Measurements from ENCODE around the gene ZNF365.

The ZNF365 gene

GRCh38 chr10:62430881-62431280 lies 56.7 kb downstream of the ZNF365 start:
- DNase-seq (ENCODE audit: low read depth) = no peak
- H3K4me3 ChIP-seq (ENCODE audit: control insufficient read depth, low read depth, low read length) = no peak overlapping the region
- no peak for TF ChIP-seq CTCF (conservative IDR thresholded peaks at IDR 0.05; ENCODE audit: control insufficient read depth, insufficient read depth, low read depth, low read length)

GRCh38 chr10:62433181-62433692 lies 59.1 kb downstream of the ZNF365 start:
- peak; percentile 99 for DNase-seq (ENCODE audit: low read depth)
- TF ChIP-seq CTCF (conservative IDR thresholded peaks at IDR 0.05; ENCODE audit: control insufficient read depth, insufficient read depth, low read depth, low read length) = no peak
- H3K4me3 ChIP-seq (ENCODE audit: control insufficient read depth, low read depth, low read length) = no peak overlapping the region

DNA sequence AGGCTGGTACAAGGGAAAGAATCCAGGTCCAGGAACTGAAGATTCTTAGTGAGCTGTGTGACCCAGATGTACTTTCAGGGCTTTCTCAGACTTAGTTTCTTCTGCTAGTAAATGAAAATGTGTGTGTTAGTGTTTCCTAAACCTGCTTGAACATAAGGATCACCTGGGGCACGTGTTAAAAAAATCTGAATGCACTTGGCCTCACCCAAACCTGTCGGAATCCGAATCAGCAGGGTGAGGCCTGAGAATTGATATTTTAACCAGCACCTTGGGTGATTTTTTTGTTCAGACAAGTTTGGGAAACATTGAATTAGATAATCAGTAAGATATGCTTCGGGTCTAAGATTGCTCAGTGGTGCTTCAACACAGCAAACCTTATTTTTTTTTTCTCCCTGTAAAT lies 59.7 kb downstream of the ZNF365 start:
- TF ChIP-seq CTCF (conservative IDR thresholded peaks at IDR 0.05; ENCODE audit: control insufficient read depth, insufficient read depth, low read depth, low read length) = no peak
- no peak overlapping the region for H3K4me3 ChIP-seq (ENCODE audit: control insufficient read depth, low read depth, low read length)
- no peak for DNase-seq (ENCODE audit: low read depth)

DNA sequence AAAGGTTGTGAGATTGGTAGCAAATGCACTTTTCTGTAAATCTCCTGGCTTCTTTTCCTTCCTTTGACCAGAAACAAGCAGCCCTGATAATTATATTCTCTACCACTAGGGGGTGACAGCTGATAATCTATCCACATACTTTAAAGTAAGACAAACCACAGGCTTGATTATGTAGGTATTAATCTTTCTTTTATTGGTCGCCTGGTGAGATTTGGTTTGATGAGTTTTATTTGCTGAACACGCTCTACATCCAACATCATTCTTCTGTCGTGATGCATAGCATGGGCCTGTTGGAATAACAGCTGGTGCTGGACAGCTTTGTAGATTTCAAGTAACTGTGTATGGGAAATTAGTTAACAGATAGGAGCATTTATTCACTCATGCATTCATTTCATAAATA lies 63.5 kb downstream of the ZNF365 start:
- peak; percentile 79 for TF ChIP-seq CTCF (conservative IDR thresholded peaks at IDR 0.05; ENCODE audit: control insufficient read depth, insufficient read depth, low read depth, low read length)
- no peak overlapping the region for H3K4me3 ChIP-seq (ENCODE audit: control insufficient read depth, low read depth, low read length)
- peak; percentile 87 for DNase-seq (ENCODE audit: low read depth)

GRCh38 chr10:62442006-62442405 lies 67.8 kb downstream of the ZNF365 start:
- no peak for TF ChIP-seq CTCF (conservative IDR thresholded peaks at IDR 0.05; ENCODE audit: control insufficient read depth, insufficient read depth, low read depth, low read length)
- H3K4me3 ChIP-seq (ENCODE audit: control insufficient read depth, low read depth, low read length) = no peak overlapping the region
- DNase-seq (ENCODE audit: low read depth) = no peak

DNA sequence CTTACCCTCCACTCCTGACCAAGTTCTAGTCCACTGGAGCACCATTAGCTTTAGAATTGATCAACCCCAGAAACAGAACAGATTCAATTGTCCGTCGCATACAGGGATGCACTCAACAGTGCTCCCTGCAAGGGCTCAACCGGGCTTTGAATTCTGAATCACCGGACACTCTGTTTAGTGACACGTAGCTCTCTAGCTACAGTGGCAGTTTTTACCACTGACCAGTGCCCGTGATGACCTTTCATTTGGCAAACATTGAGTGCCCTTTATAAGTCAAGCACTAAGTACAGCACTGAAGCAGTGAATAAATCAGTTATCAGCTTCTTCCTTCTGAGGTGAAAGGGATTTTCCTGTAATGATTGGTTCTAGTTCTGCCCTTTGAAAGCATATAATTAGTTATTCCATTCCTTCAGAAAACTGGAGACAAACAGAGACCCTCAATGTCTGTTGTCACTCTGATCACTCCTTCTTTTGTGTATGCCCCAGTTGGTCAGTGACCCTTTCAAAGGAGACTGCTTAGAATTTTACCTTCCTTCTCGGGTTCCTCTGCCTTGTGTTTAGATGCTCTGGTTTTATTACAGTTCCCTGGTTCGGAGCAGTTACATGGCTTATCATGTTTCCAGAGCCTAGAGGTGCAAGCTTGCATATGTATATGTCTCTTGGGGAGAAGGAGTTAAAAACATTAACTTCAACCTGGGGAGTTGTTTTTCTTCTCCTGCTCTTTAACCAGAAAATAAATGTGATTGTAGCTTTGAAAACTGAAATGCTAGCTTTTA lies 68.9 kb downstream of the ZNF365 start:
- no peak for TF ChIP-seq CTCF (conservative IDR thresholded peaks at IDR 0.05; ENCODE audit: control insufficient read depth, insufficient read depth, low read depth, low read length)
- DNase-seq (ENCODE audit: low read depth) = no peak

More for the DNA sequence above, 68.9 kb downstream of the ZNF365 start:
- H3K4me3 ChIP-seq (ENCODE audit: control insufficient read depth, low read depth, low read length) = no peak overlapping the region
